ENCODE measurements around the gene RAD51AP2. TPM values are rescaled to one million over a fixed set of nuclear protein-coding genes. Genes with fewer than 3 reads are reported as not detected.

The RAD51AP2 gene
- total RNA-seq, 2 donors from 2014 or later: not detected

DNA sequence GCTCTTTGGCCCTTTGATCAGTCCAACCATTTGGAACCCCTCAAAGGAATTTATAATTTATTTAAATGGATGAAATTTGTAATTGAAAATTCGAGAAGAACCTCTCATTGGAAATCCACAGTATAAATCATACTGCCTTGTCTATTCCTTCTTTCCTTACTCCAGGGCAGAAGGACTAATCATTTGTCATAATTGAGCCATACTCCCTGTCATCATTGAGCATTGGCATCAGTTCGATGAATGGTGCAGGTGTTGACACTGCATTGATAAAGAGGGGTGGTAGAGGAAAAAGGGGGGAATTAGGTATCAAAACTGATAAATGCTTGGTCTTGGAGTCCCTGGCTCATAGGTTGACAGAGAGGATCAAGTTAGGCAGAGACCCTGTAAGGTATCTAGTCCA, 24.2 kb upstream of the RAD51AP2 start:
- Mint-ChIP-seq H3K27me3 (ENCODE audit: low read depth) (peaks cover 60% of the 10 kb centered on the region), H3K4me1 (ENCODE audit: low read depth) (peaks cover 9% of the 10 kb centered on the region), H3K9me3 (peaks cover 1 to 4% of the 10 kb centered on the region in 2 donors), H3K4me3 (no peak overlapping the region), H3K27ac (no peak overlapping the region), H3K36me3 (ENCODE audit: insufficient read depth in 2 of 2) (peaks cover 1 to 5% of the 10 kb centered on the region in 2 donors)
- DNase-seq (no peak), ATAC-seq (replicated peaks in 1 of 2) (no peak)

GRCh38 chr2:17541531-17541950, 23.3 kb upstream of the RAD51AP2 start:
- no peak for ATAC-seq (replicated peaks in 1 of 2)
- H3K36me3 Mint-ChIP-seq (ENCODE audit: insufficient read depth in 2 of 2): peaks cover 1 to 5% of the 10 kb centered on the region in 2 donors
- H3K4me1 Mint-ChIP-seq (ENCODE audit: low read depth): peaks cover 9% of the 10 kb centered on the region
- no peak overlapping the region for H3K4me3 Mint-ChIP-seq
- peaks cover 66% of the 10 kb centered on the region for H3K27me3 Mint-ChIP-seq (ENCODE audit: low read depth)
- no peak for DNase-seq
- no peak overlapping the region for H3K27ac Mint-ChIP-seq
- peaks cover 1 to 4% of the 10 kb centered on the region in 2 donors for H3K9me3 Mint-ChIP-seq

GRCh38 chr2:17540813-17541530, 22.7 kb upstream of the RAD51AP2 start:
- no peak for DNase-seq
- peaks cover 9% of the 10 kb centered on the region for H3K4me1 Mint-ChIP-seq (ENCODE audit: low read depth)
- no peak overlapping the region for H3K27ac Mint-ChIP-seq
- H3K4me3 Mint-ChIP-seq: no peak overlapping the region
- ATAC-seq (replicated peaks in 1 of 2): no peak
- peaks cover 1 to 4% of the 10 kb centered on the region in 2 donors for H3K9me3 Mint-ChIP-seq
- H3K27me3 Mint-ChIP-seq (ENCODE audit: low read depth): peaks cover 70% of the 10 kb centered on the region
- H3K36me3 Mint-ChIP-seq (ENCODE audit: insufficient read depth in 2 of 2): peaks cover 1 to 5% of the 10 kb centered on the region in 2 donors

GRCh38 chr2:17540093-17540812, 22.0 kb upstream of the RAD51AP2 start, which contains the start of gene VSNL1:
VSNL1 (plus strand) TSS chr2:17540696; CDS start chr2:17592075, 51,379 bp downstream.
- no peak for ATAC-seq (replicated peaks in 1 of 2)
- no peak within 1 kb of the TSS for H3K27ac Mint-ChIP-seq

GRCh38 chr2:17539611-17540092, 21.4 kb upstream of the RAD51AP2 start:
- ATAC-seq (replicated peaks in 1 of 2): no peak
- Mint-ChIP-seq H3K4me3 (peak overlapping the region; percentile 31 to 32), H3K27ac (no peak overlapping the region), H3K27me3 (ENCODE audit: low read depth) (peaks cover 78% of the 10 kb centered on the region), H3K36me3 (ENCODE audit: insufficient read depth in 2 of 2) (peaks cover 1 to 5% of the 10 kb centered on the region in 2 donors), H3K9me3 (peaks cover 1 to 4% of the 10 kb centered on the region in 2 donors), H3K4me1 (ENCODE audit: low read depth) (peaks cover 9% of the 10 kb centered on the region)
- no peak for DNase-seq

More at GRCh38 chr2:17540093-17540812, 22.0 kb upstream of the RAD51AP2 start, which contains the start of gene VSNL1:
- H3K4me3 Mint-ChIP-seq: peak within 1 kb of the TSS; percentile 28 to 32
- peaks cover 1 to 4% of the 10 kb centered on the region in 2 donors for H3K9me3 Mint-ChIP-seq
- no peak for DNase-seq
- H3K4me1 Mint-ChIP-seq (ENCODE audit: low read depth): peaks cover 9% of the 10 kb centered on the region
- H3K27me3 Mint-ChIP-seq (ENCODE audit: low read depth): peaks cover 75% of the 10 kb centered on the region
- peaks cover 1 to 5% of the 10 kb centered on the region in 2 donors for H3K36me3 Mint-ChIP-seq (ENCODE audit: insufficient read depth in 2 of 2)

DNA sequence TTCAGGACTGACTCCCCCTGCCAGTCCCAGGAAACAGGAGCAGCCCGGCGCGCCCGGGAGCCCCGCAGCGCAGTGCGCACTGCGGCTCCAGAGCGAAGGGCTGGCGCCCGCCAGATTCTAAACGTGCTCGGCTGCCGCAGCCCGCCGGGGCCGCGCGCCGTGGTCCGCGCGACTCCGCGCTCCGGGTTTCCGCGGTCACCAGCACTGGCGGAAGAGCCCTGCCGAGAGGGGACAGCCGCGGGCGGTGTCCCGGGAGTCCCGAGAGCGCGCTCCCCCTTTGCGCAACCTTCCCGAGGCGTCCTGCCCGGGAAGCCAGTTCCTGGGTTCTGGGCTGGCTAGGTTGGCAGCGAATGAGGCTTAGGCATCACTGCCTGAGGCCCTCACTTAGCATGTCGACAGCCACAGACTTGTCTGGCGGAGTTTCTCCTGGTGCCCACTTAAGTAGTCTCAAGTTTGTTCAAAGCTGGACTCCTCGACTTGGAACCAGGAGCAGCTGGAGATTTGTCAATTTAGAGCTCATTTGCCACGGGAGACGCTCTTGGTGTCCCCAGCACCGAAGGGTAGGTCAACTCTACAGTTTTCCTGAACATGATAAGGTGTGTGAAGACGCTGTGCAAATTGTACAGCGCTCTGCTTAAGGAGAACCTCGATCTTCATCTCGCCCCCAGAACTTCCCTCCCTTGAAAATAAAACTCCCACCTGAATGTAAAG, 20.8 kb upstream of the RAD51AP2 start:
- DNase-seq (peak in 1 of 2 donors; percentile 7), ATAC-seq (replicated peaks in 1 of 2) (peak; percentile 17 to 29)
- peaks cover 1 to 5% of the 10 kb centered on the region in 2 donors for H3K36me3 Mint-ChIP-seq (ENCODE audit: insufficient read depth in 2 of 2)
- peaks cover 1 to 4% of the 10 kb centered on the region in 2 donors for H3K9me3 Mint-ChIP-seq
- H3K27ac Mint-ChIP-seq: no peak overlapping the region
- H3K4me3 Mint-ChIP-seq: peak overlapping the region; percentile 58 to 61
- peaks cover 76% of the 10 kb centered on the region for H3K27me3 Mint-ChIP-seq (ENCODE audit: low read depth)
- peaks cover 9% of the 10 kb centered on the region for H3K4me1 Mint-ChIP-seq (ENCODE audit: low read depth)

DNA sequence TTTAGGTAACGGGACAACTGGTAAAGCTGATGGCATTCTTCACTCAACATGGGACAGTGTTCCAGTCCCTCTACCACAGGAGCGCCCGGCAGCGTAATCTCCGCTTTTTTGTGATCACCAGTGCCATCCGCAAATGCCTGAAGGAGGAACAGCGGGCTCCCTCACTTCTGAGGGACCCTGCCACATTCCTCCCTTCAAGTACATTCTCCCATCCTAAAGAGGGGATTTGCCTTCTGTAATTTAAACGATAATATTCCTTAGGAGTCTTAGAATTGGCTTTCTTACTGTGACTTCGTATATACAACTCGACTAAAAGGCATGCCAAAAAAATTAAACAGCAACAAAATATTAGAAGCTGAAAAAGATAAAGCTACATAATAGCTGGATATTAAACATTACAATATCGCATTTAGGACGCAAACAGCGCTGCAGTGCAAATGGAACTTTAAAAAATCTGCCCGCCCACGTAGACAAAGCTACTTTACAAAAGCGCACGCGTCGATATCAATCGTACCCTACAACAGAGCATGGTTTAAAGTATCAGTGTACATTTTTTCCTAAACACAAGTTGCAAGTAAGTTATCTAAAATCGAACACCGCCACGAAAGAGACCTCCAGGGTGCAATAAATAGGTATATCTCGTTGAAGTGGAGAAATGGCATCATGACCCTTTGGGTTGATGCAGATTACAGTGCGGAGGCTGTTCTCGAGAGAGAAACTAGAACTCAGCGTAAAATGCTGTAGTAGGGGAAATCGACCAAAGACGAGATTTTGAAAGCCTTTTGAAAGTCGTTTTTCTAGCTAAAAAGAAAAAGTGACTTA, 20.0 kb upstream of the RAD51AP2 start:
- H3K27ac Mint-ChIP-seq: no peak overlapping the region
- H3K9me3 Mint-ChIP-seq: peaks cover 1 to 4% of the 10 kb centered on the region in 2 donors
- ATAC-seq (replicated peaks in 1 of 2) (no peak), DNase-seq (no peak)
- H3K36me3 Mint-ChIP-seq (ENCODE audit: insufficient read depth in 2 of 2): peaks cover 1 to 5% of the 10 kb centered on the region in 2 donors
- peaks cover 9% of the 10 kb centered on the region for H3K4me1 Mint-ChIP-seq (ENCODE audit: low read depth)
- H3K4me3 Mint-ChIP-seq: peak overlapping the region; percentile 58 to 61
- H3K27me3 Mint-ChIP-seq (ENCODE audit: low read depth): peaks cover 69% of the 10 kb centered on the region

- ATAC-seq (replicated peaks in 1 of 2): no peak
- no peak overlapping the region for H3K27ac Mint-ChIP-seq
- peaks cover 1 to 4% of the 10 kb centered on the region in 2 donors for H3K36me3 Mint-ChIP-seq (ENCODE audit: insufficient read depth in 2 of 2)
- DNase-seq: no peak
- peaks cover 53% of the 10 kb centered on the region for H3K27me3 Mint-ChIP-seq (ENCODE audit: low read depth)
- peaks cover 1% of the 10 kb centered on the region in 2 donors for H3K9me3 Mint-ChIP-seq
- H3K4me1 Mint-ChIP-seq (ENCODE audit: low read depth): peaks cover 5% of the 10 kb centered on the region
- H3K4me3 Mint-ChIP-seq: no peak overlapping the region
These were observed 18.2 kb upstream of the RAD51AP2 start for GRCh38 chr2:17536416-17536815.

GRCh38 chr2:17533546-17533945, 15.3 kb upstream of the RAD51AP2 start:
- Mint-ChIP-seq H3K36me3 (ENCODE audit: insufficient read depth in 2 of 2) (no peaks in the 10 kb centered on the region), H3K4me3 (no peak overlapping the region), H3K27me3 (ENCODE audit: low read depth) (peaks cover 28% of the 10 kb centered on the region), H3K4me1 (ENCODE audit: low read depth) (no peaks in the 10 kb centered on the region), H3K9me3 (no peaks in the 10 kb centered on the region), H3K27ac (no peak overlapping the region)
- DNase-seq: no peak
- no peak for ATAC-seq (replicated peaks in 1 of 2)

GRCh38 chr2:17529771-17530170, 11.5 kb upstream of the RAD51AP2 start:
- no peak for ATAC-seq (replicated peaks in 1 of 2)
- Mint-ChIP-seq H3K9me3 (no peaks in the 10 kb centered on the region), H3K4me1 (ENCODE audit: low read depth) (no peaks in the 10 kb centered on the region), H3K27ac (no peak overlapping the region), H3K4me3 (no peak overlapping the region), H3K27me3 (ENCODE audit: low read depth) (peaks cover 8% of the 10 kb centered on the region), H3K36me3 (ENCODE audit: insufficient read depth in 2 of 2) (no peaks in the 10 kb centered on the region)
- no peak for DNase-seq

DNA sequence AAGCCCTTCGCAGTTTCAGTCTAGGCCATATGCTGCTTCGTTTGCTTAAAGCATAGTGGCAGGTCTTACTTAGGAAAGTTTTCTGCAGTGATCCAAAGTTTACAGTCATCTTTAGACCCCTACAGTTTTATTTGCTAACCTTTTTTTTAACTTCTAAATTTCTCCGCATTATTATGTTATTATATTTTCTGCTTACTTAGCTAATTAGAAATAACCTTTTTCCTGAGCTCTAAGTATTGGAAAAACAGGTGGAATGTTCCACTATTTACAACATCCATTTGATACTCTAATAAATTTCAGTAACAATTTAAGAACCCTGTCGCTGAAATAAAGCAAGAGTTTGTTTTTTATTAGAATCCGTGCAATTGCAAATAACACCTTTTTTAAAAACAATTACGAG, 4.1 kb upstream of the RAD51AP2 start:
- Mint-ChIP-seq H3K4me1 (ENCODE audit: low read depth) (no peaks in the 10 kb centered on the region), H3K27me3 (ENCODE audit: low read depth) (peaks cover 22% of the 10 kb centered on the region), H3K9me3 (no peaks in the 10 kb centered on the region), H3K4me3 (no peak overlapping the region), H3K36me3 (ENCODE audit: insufficient read depth in 2 of 2) (no peaks in the 10 kb centered on the region), H3K27ac (no peak overlapping the region)
- DNase-seq (no peak), ATAC-seq (replicated peaks in 1 of 2) (no peak)

GRCh38 chr2:17521621-17522020, 3.4 kb upstream of the RAD51AP2 start:
- no peak for DNase-seq
- H3K4me1 Mint-ChIP-seq (ENCODE audit: low read depth): no peaks in the 10 kb centered on the region
- H3K27ac Mint-ChIP-seq: no peak overlapping the region
- H3K9me3 Mint-ChIP-seq: no peaks in the 10 kb centered on the region
- H3K4me3 Mint-ChIP-seq: no peak overlapping the region
- H3K36me3 Mint-ChIP-seq (ENCODE audit: insufficient read depth in 2 of 2): no peaks in the 10 kb centered on the region
- no peak for ATAC-seq (replicated peaks in 1 of 2)
- H3K27me3 Mint-ChIP-seq (ENCODE audit: low read depth): peaks cover 22% of the 10 kb centered on the region

Measured in activated T-cell treated with anti-CD3 and anti-CD28 coated beads, Interleukin-2, amount 50 U/mL, for 72 hours (primary cell).